Measurements from ENCODE around the gene CELF4.

The CELF4 gene

GRCh38 chr18:37533647-37534584, 31.7 kb downstream of the CELF4 start:
- no peaks in the 10 kb centered on the region for H3K36me3 Mint-ChIP-seq (ENCODE audit: low read depth)
- DNase-seq: no peak
- peaks cover 2% of the 10 kb centered on the region for H3K4me1 Mint-ChIP-seq (ENCODE audit: low read depth)
- peaks cover 28% of the 10 kb centered on the region for H3K27me3 Mint-ChIP-seq
- H3K9me3 Mint-ChIP-seq: no peaks in the 10 kb centered on the region
- H3K4me3 Mint-ChIP-seq: no peak overlapping the region
- H3K27ac Mint-ChIP-seq: no peak overlapping the region

GRCh38 chr18:37532917-37533316, 32.7 kb downstream of the CELF4 start:
- Mint-ChIP-seq H3K4me1 (ENCODE audit: low read depth) (peaks cover 2% of the 10 kb centered on the region), H3K36me3 (ENCODE audit: low read depth) (no peaks in the 10 kb centered on the region), H3K27ac (no peak overlapping the region), H3K27me3 (peaks cover 22% of the 10 kb centered on the region), H3K4me3 (no peak overlapping the region), H3K9me3 (no peaks in the 10 kb centered on the region)
- DNase-seq: no peak

DNA sequence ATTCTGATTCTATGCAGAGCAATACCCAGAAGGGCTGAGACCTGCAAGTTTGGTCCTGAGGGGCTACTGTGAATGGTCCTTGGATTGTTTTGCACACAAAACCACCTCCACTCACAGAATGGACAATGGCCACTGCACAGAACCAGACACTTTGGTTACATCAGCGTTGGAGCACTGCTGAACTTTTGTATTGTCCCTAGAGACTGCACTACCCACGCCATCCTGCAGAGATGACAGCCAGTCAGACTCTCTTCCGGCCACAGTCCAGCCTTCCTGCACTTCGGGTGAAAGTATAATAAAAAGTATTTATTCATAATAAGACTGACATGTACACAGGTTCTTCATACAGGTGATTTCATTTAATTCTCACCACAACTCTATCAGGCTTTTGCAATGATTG, 35.7 kb downstream of the CELF4 start:
- no peaks in the 10 kb centered on the region for H3K36me3 Mint-ChIP-seq (ENCODE audit: low read depth)
- no peaks in the 10 kb centered on the region for H3K9me3 Mint-ChIP-seq
- no peak overlapping the region for H3K27ac Mint-ChIP-seq
- H3K4me3 Mint-ChIP-seq: no peak overlapping the region
- H3K27me3 Mint-ChIP-seq: peaks cover 35% of the 10 kb centered on the region
- DNase-seq: no peak
- H3K4me1 Mint-ChIP-seq (ENCODE audit: low read depth): peaks cover 2% of the 10 kb centered on the region

DNA sequence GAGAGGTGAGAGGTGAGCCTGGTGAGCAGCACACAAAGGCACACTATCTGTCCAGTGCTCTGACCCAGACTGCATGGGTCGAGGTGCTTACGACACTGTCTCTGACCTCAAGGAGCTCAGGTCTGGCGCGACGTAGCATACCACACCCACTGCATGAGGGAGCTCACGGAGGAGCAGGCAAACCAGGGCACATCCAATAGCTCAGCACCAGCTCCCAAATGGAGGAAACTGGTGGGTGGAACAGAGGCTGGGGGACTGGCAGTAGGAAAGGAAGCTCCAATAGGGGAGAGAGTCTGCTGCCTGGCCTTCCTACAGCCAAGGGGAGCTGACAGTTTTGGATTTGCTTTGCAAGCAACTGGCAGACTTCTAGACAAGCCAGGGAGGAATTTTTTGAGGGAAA, 36.3 kb downstream of the CELF4 start:
- H3K27me3 Mint-ChIP-seq: peaks cover 40% of the 10 kb centered on the region
- H3K4me3 Mint-ChIP-seq: no peak overlapping the region
- H3K4me1 Mint-ChIP-seq (ENCODE audit: low read depth): peaks cover 2% of the 10 kb centered on the region
- no peak overlapping the region for H3K27ac Mint-ChIP-seq
- no peaks in the 10 kb centered on the region for H3K9me3 Mint-ChIP-seq
- no peak for DNase-seq
- H3K36me3 Mint-ChIP-seq (ENCODE audit: low read depth): no peaks in the 10 kb centered on the region

DNA sequence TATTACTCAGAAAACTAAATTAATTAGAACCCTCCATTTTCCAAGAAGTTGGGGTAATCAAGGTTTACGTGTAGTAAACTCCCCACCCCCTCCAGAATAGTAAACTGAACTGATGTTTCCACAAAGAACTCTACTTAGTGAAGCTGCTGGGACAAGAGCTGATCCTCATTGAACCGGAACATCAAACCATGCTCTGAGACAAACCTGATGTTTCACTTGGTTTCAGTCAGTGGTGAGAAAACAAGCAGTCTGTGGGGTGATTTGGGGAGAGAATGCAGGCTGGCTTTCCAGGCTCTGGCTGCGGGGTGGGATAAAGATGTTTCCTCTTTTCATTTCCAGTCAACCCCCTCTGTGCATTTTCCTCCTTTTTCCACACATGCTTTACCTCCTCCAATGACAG, 38.2 kb downstream of the CELF4 start:
- DNase-seq: no peak
- H3K36me3 Mint-ChIP-seq (ENCODE audit: low read depth): no peaks in the 10 kb centered on the region
- H3K4me3 Mint-ChIP-seq: no peak overlapping the region
- H3K27ac Mint-ChIP-seq: no peak overlapping the region
- no peaks in the 10 kb centered on the region for H3K9me3 Mint-ChIP-seq
- peaks cover 2% of the 10 kb centered on the region for H3K4me1 Mint-ChIP-seq (ENCODE audit: low read depth)
- H3K27me3 Mint-ChIP-seq: peaks cover 54% of the 10 kb centered on the region

DNA sequence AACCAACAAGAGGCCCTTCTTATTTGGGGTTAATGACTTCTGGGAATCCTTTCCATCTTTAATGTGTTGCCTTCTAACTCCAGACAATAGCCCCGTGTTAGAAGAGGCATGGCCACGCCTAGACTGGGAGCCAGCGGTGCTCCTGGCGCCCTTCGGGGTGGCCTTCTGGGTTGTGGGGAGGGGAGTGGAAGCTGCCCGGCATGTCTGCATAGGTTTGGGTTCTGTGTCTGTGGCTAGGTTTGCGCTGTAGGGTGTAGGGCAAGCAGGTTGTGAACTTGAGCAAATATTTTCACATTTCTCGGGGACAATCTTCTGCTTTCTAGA, 40.4 kb downstream of the CELF4 start:
- Mint-ChIP-seq H3K27me3 (peaks cover 61% of the 10 kb centered on the region), H3K27ac (no peak overlapping the region), H3K36me3 (ENCODE audit: low read depth) (no peaks in the 10 kb centered on the region), H3K9me3 (no peaks in the 10 kb centered on the region), H3K4me1 (ENCODE audit: low read depth) (no peaks in the 10 kb centered on the region), H3K4me3 (no peak overlapping the region)
- DNase-seq: no peak

GRCh38 chr18:37524498-37525261, 40.9 kb downstream of the CELF4 start:
- Mint-ChIP-seq H3K9me3 (no peaks in the 10 kb centered on the region), H3K4me1 (ENCODE audit: low read depth) (no peaks in the 10 kb centered on the region), H3K4me3 (no peak overlapping the region), H3K36me3 (ENCODE audit: low read depth) (no peaks in the 10 kb centered on the region), H3K27me3 (peaks cover 56% of the 10 kb centered on the region), H3K27ac (no peak overlapping the region)
- DNase-seq: no peak

- Mint-ChIP-seq H3K36me3 (ENCODE audit: low read depth) (no peaks in the 10 kb centered on the region), H3K27me3 (peaks cover 53% of the 10 kb centered on the region), H3K27ac (no peak overlapping the region), H3K4me1 (ENCODE audit: low read depth) (no peaks in the 10 kb centered on the region), H3K4me3 (no peak overlapping the region), H3K9me3 (no peaks in the 10 kb centered on the region)
- DNase-seq: no peak
Measured at GRCh38 chr18:37524139-37524497, 41.5 kb downstream of the CELF4 start.

- H3K4me3 Mint-ChIP-seq: no peak overlapping the region
- no peaks in the 10 kb centered on the region for H3K9me3 Mint-ChIP-seq
- no peak overlapping the region for H3K27ac Mint-ChIP-seq
- H3K36me3 Mint-ChIP-seq (ENCODE audit: low read depth): no peaks in the 10 kb centered on the region
- DNase-seq: no peak
- H3K27me3 Mint-ChIP-seq: peaks cover 44% of the 10 kb centered on the region
- H3K4me1 Mint-ChIP-seq (ENCODE audit: low read depth): no peaks in the 10 kb centered on the region
Measured at GRCh38 chr18:37521510-37522465, 43.8 kb downstream of the CELF4 start.

DNA sequence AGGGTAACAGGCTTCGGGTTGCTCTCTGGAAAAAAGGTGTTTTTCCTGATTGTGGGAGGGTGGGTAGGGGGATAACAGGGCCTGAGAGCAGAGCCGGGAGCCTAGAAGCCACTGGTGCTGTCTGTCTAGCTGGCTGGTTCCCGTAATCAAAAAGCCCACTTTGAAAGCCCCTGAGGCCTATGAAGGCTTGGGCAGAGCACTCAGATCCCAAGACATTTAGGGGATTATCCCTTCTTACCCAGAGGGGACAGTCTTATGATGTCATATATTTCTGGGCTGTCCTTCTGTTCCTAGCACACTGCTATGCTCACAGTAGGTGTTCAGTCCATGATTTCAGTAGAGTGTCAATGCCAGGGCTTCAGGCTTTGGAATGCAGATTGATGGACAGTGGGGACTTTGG, 45.1 kb downstream of the CELF4 start:
- Mint-ChIP-seq H3K36me3 (ENCODE audit: low read depth) (no peaks in the 10 kb centered on the region), H3K27me3 (peaks cover 31% of the 10 kb centered on the region), H3K9me3 (no peaks in the 10 kb centered on the region), H3K27ac (no peak overlapping the region), H3K4me1 (ENCODE audit: low read depth) (no peaks in the 10 kb centered on the region), H3K4me3 (no peak overlapping the region)
- DNase-seq: no peak

DNA sequence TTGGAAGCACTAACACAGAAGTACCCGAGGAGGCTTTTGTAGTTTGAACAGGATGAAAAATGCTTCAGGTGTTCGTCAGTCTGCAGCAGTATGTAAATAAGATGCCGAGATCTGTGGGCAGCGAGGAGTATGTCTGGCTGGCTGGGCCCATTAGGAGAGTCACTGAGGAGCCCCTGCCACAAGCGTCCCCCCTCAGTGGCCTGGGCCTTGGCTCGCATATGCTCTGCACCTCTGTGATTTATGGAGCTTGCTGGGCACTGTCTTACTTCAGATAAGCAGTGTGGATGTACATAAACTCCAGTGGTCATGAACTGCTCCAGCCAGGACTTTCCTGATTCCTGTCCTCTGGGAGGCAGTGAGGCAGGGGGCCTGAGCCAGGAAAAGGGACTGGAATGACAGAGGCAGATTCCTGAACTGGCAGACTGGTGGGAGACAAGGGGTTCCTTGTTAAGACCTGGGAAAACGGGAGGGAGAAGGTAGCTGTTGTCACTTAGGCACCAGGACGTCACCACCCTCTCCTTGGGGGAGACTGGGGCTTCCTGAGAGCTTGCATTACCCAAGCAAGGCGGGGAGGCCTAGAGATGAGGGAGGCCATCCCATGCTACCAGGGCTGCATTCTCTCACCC, 46.0 kb downstream of the CELF4 start:
- H3K27me3 Mint-ChIP-seq: peaks cover 27% of the 10 kb centered on the region

DNA sequence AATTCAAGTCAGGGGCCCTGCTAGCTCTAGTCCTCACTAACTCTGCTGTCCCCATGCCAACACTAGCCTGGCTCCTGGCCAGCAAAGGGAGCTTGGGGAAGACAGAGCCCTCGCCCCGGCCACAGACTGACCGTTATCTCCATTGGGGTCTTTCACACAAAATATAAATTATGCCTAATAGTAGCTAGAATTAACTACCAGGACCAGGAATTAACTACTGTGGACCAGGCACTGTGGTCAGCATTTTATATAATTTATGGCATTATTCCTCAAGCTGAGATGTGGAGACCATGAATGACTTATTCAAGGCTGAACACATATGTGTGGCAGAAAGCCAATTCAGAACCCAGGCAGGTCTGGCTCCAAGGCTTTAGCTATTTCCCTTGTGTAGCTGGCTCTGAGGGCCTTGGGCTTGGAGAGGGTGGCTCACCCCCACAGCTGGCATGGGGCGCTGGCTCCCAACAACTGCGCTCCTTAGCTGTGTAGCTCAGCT, 49.2 kb downstream of the CELF4 start:
- DNase-seq: no peak
- Mint-ChIP-seq H3K9me3 (no peaks in the 10 kb centered on the region), H3K27me3 (peaks cover 9% of the 10 kb centered on the region), H3K27ac (no peak overlapping the region), H3K4me1 (ENCODE audit: low read depth) (no peaks in the 10 kb centered on the region), H3K4me3 (no peak overlapping the region), H3K36me3 (ENCODE audit: low read depth) (no peaks in the 10 kb centered on the region)

More for the DNA sequence above, 46.0 kb downstream of the CELF4 start:
- Mint-ChIP-seq H3K36me3 (ENCODE audit: low read depth) (no peaks in the 10 kb centered on the region), H3K27ac (no peak overlapping the region), H3K9me3 (no peaks in the 10 kb centered on the region), H3K4me3 (no peak overlapping the region), H3K4me1 (ENCODE audit: low read depth) (no peaks in the 10 kb centered on the region)
- no peak for DNase-seq

- Mint-ChIP-seq H3K9me3 (peaks cover 6% of the 10 kb centered on the region), H3K27ac (no peak overlapping the region), H3K4me1 (ENCODE audit: low read depth) (no peaks in the 10 kb centered on the region), H3K4me3 (no peak overlapping the region), H3K36me3 (ENCODE audit: low read depth) (no peaks in the 10 kb centered on the region), H3K27me3 (peaks cover 9% of the 10 kb centered on the region)
- no peak for DNase-seq
Measured at GRCh38 chr18:37514953-37515352, 50.6 kb downstream of the CELF4 start.

DNA sequence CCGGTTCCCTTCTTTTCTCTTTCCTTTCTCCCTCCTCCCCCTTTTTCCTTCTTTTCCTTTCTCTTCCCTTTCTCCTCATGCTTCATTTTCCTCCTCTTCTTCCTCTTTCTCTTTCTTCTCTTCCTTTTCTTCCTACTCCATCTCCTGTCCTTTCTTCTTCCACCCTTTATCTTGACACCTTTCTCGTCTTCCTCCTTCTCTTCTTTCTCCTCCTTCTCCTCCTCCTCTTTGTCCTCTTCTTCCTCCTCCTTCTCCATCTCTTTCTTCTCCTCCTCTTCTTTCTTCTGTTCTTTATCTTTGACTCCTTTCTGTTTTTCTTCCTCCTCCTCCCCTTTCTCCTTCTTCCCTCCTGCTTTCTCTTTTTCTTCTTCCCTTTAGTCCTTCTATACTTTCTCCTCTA, 53.2 kb downstream of the CELF4 start:
- Mint-ChIP-seq H3K4me3 (no peak overlapping the region), H3K27me3 (peaks cover 9% of the 10 kb centered on the region)

More for the DNA sequence above, 53.2 kb downstream of the CELF4 start:
- H3K36me3 Mint-ChIP-seq (ENCODE audit: low read depth): no peaks in the 10 kb centered on the region
- peaks cover 10% of the 10 kb centered on the region for H3K9me3 Mint-ChIP-seq
- no peak for DNase-seq
- H3K27ac Mint-ChIP-seq: no peak overlapping the region
- no peaks in the 10 kb centered on the region for H3K4me1 Mint-ChIP-seq (ENCODE audit: low read depth)

Data from activated T-cell treated with anti-CD3 and anti-CD28 coated beads, Interleukin-2, amount 50 U/mL, for 24 hours (primary cell).